Cardiac muscle cell (in vitro differentiated cells and primary cell): ENCODE measurements around the gene EAF1. TPM values are rescaled to one million over a fixed set of nuclear protein-coding genes. Genes with fewer than 3 reads are reported as not detected.

Experiments
- DNase-seq, 2 donors: peaks; one replicate each; pipeline versions ENCODE4 v3.0.0 to v3.0.0-alpha.2; 2010 to 2017; ENCODE audit warnings: low read depth in 1 of 2, low spot score in 1 of 2
- H3K27ac ChIP-seq: fragments of 200-600 bp; sonication (generic); 2 replicates; pipeline ENCODE4 v1.5.1; 2016
- H3K27me3 ChIP-seq: fragments of 200-600 bp; sonication (generic); 2 replicates; pipeline ENCODE4 v1.6.0; 2016; ENCODE audit warnings: control low read depth
- H3K36me3 ChIP-seq: fragments of 200-600 bp; sonication (generic); 2 replicates; pipeline ENCODE4 v1.5.1; 2016; ENCODE audit warnings: control low read depth
- H3K4me1 ChIP-seq: fragments of 200-600 bp; sonication (generic); 2 replicates; pipeline ENCODE4 v1.8.1; 2017; ENCODE audit warnings: low read depth, mild to moderate bottlenecking, mixed run types
- H3K4me3 ChIP-seq: fragments of 200-600 bp; sonication (generic); 2 replicates; pipeline ENCODE4 v1.5.1; 2016; ENCODE audit warnings: mild to moderate bottlenecking
- H3K9me3 ChIP-seq: fragments of 200-600 bp; sonication (generic); 2 replicates; pipeline ENCODE4 v1.5.1; 2017; ENCODE audit warnings: low read depth, mild to moderate bottlenecking, control low read depth
- CTCF ChIP-seq: IDR thresholded peaks from 2 replicates; pipeline ENCODE4 v1.5.1; 2012; ENCODE audit warnings: low read depth, mild to moderate bottlenecking, low read length
- polyA plus RNA-seq: library from polyadenylated mRNA; unstranded; fragments of >200 nt; fragmentation: Nextera tagmentation; extraction: Ambion mirVana; gene quantifications from 2 replicates; pipeline ENCODE4 v1.2.1, GENCODE V29; 2016
- total RNA-seq: library from RNA; depleted of rRNA; stranded (reverse); fragments of >200 nt; gene quantifications from 2 replicates; pipeline ENCODE4 v1.2.3, GENCODE V29; 2016

EAF1 gene
- total and polyA plus RNA-seq, 2 experiments from 2014 or later: 8.7 to 13.2 TPM

- H3K9me3 ChIP-seq: no peaks in the 10 kb centered on the region
- TF ChIP-seq CTCF: no peak
- no peaks in the 10 kb centered on the region for H3K27me3 ChIP-seq
- no peak overlapping the region for H3K4me3 ChIP-seq
- H3K36me3 ChIP-seq: no peaks in the 10 kb centered on the region
- H3K27ac ChIP-seq: no peak overlapping the region
- H3K4me1 ChIP-seq: no peaks in the 10 kb centered on the region
- no peak for DNase-seq
These were observed 22.3 kb downstream of the EAF1 start for GRCh38 chr3:15449489-15450224.

- no peak for TF ChIP-seq CTCF
- no peaks in the 10 kb centered on the region for H3K27me3 ChIP-seq
- no peaks in the 10 kb centered on the region for H3K9me3 ChIP-seq
- H3K36me3 ChIP-seq: no peaks in the 10 kb centered on the region
- DNase-seq: no peak
- no peak overlapping the region for H3K27ac ChIP-seq
- no peaks in the 10 kb centered on the region for H3K4me1 ChIP-seq
- H3K4me3 ChIP-seq: no peak overlapping the region
These were observed 23.2 kb downstream of the EAF1 start for GRCh38 chr3:15450438-15451215.

GRCh38 chr3:15451216-15452113 lies 24.1 kb downstream of the EAF1 start:
- Histone ChIP-seq H3K27ac (no peak overlapping the region), H3K27me3 (no peaks in the 10 kb centered on the region), H3K36me3 (no peaks in the 10 kb centered on the region), H3K4me1 (no peaks in the 10 kb centered on the region), H3K9me3 (no peaks in the 10 kb centered on the region), H3K4me3 (no peak overlapping the region)
- TF ChIP-seq CTCF: no peak
- no peak for DNase-seq

GRCh38 chr3:15452156-15452555 lies 24.8 kb downstream of the EAF1 start:
- no peaks in the 10 kb centered on the region for H3K27me3 ChIP-seq
- no peaks in the 10 kb centered on the region for H3K36me3 ChIP-seq
- H3K4me3 ChIP-seq: no peak overlapping the region
- H3K27ac ChIP-seq: no peak overlapping the region
- no peak for DNase-seq
- TF ChIP-seq CTCF: no peak
- no peaks in the 10 kb centered on the region for H3K4me1 ChIP-seq
- no peaks in the 10 kb centered on the region for H3K9me3 ChIP-seq

- H3K27me3 ChIP-seq: no peaks in the 10 kb centered on the region
- no peaks in the 10 kb centered on the region for H3K4me1 ChIP-seq
- H3K27ac ChIP-seq: no peak overlapping the region
- no peak for TF ChIP-seq CTCF
- H3K4me3 ChIP-seq: no peak overlapping the region
- H3K36me3 ChIP-seq: no peaks in the 10 kb centered on the region
- H3K9me3 ChIP-seq: no peaks in the 10 kb centered on the region
- DNase-seq: no peak
These were observed 25.6 kb downstream of the EAF1 start for GRCh38 chr3:15452961-15453360.
